ENCODE measurements around the gene SPANXA2. TPM values are rescaled to one million over a fixed set of nuclear protein-coding genes. Genes with fewer than 3 reads are reported as not detected.
"Not testable (repeated sequence)": the region's sequence is repeated elsewhere in the genome, so short reads cannot be mapped to it uniquely, and the experiment has no call there.

Gene SPANXA2
- total RNA-seq (2021) (not detected in 2 replicates), Bru-seq, nascent RNA (not detected), BruChase-seq, experiment 1, labeled RNA remaining after a 2-hour chase (not detected), BruChase-seq, experiment 2, labeled RNA remaining after a 6-hour chase (not detected)
- long read RNA-seq = 0 reads

DNA sequence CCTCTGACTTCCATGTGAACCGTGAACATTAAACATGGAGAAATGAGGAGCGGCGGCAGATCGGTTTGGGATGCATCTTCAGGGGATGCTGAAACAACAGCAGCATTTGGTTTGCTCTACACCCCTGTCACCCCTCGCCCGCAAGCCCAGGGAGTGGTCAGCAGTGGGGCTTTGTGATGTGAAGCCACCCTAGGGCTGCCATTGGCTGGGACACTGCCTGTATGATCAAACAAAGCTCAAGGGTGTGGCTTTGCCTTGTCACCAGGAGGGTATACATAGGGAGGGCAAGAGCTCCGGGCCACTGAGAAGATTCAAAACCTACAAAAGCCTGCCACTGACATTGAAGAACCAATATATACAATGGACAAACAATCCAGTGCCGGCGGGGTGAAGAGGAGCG lies at the start of gene SPANXA2:
SPANXA2 (plus strand) TSS at position 301 of the 400 bp plus-strand sequence; CDS start at position 361, 60 bp downstream.
- POLR2A ChIA-PET (ENCODE audit: low non-redundant PET); H3K4me1 ChIP-seq (ENCODE audit: insufficient read depth, low read length, poor library complexity, severe bottlenecking); DNase-seq (ENCODE audit: low spot score); H3K36me3 ChIP-seq (ENCODE audit: insufficient read depth, low read length, poor library complexity, severe bottlenecking); H3K27me3 ChIP-seq (replicated peaks; ENCODE audit: insufficient read depth, low read depth, low read length, poor library complexity); H3K4me3 ChIP-seq (ENCODE audit: low read depth, low read length, poor library complexity, severe bottlenecking); intact Hi-C loops (cut with micrococcal nuclease; ENCODE audit: unreplicated experiment); BruUV-seq (replicated peaks); H3K9me3 ChIP-seq (ENCODE audit: low read depth, low read length, poor library complexity, severe bottlenecking); CTCF ChIA-PET; H3K27ac ChIP-seq (ENCODE audit: low read depth, low read length, poor library complexity, severe bottlenecking): not testable (repeated sequence)

DNA sequence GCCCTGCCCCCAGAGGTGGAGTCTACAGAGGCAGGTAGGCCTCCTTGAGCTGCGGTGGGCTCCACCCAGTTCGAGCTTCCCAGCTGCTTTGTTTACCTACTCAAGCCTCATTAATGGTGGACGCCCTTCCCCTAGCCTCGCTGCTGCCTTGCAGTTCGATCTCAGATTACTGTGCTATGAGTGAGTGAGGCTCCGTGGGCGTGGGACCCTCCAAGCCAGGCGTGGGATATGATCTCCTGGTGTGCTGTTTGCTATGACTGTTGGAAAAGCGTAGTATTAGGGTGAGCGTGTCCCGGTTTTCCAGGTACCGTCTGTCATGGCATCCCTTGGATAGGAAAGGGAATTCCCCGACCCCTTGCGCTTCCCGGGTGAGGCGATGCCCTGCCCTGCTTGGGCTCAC lies 47.0 kb upstream of the SPANXA2 start:
- H3K27me3 ChIP-seq (replicated peaks; ENCODE audit: insufficient read depth, low read depth, low read length, poor library complexity); H3K9me3 ChIP-seq (ENCODE audit: low read depth, low read length, poor library complexity, severe bottlenecking); POLR2A ChIA-PET (ENCODE audit: low non-redundant PET); intact Hi-C loops (cut with micrococcal nuclease; ENCODE audit: unreplicated experiment); BruUV-seq (replicated peaks); H3K27ac ChIP-seq (ENCODE audit: low read depth, low read length, poor library complexity, severe bottlenecking); CTCF ChIA-PET; H3K4me3 ChIP-seq (ENCODE audit: low read depth, low read length, poor library complexity, severe bottlenecking); H3K36me3 ChIP-seq (ENCODE audit: insufficient read depth, low read length, poor library complexity, severe bottlenecking); DNase-seq (ENCODE audit: low spot score); H3K4me1 ChIP-seq (ENCODE audit: insufficient read depth, low read length, poor library complexity, severe bottlenecking): not testable (repeated sequence)

GRCh38 chrX:141584638-141585037 lies 4.9 kb upstream of the SPANXA2 start, which contains the start of gene SPANXA1:
SPANXA1 (minus strand) TSS chrX:141584738; CDS start chrX:141584678, 60 bp downstream.
- H3K4me1 ChIP-seq (ENCODE audit: insufficient read depth, low read length, poor library complexity, severe bottlenecking); CTCF ChIA-PET; H3K27me3 ChIP-seq (replicated peaks; ENCODE audit: insufficient read depth, low read depth, low read length, poor library complexity); H3K9me3 ChIP-seq (ENCODE audit: low read depth, low read length, poor library complexity, severe bottlenecking); BruUV-seq (replicated peaks); intact Hi-C loops (cut with micrococcal nuclease; ENCODE audit: unreplicated experiment); H3K27ac ChIP-seq (ENCODE audit: low read depth, low read length, poor library complexity, severe bottlenecking); POLR2A ChIA-PET (ENCODE audit: low non-redundant PET); DNase-seq (ENCODE audit: low spot score); H3K36me3 ChIP-seq (ENCODE audit: insufficient read depth, low read length, poor library complexity, severe bottlenecking); H3K4me3 ChIP-seq (ENCODE audit: low read depth, low read length, poor library complexity, severe bottlenecking): not testable (repeated sequence)

DNA sequence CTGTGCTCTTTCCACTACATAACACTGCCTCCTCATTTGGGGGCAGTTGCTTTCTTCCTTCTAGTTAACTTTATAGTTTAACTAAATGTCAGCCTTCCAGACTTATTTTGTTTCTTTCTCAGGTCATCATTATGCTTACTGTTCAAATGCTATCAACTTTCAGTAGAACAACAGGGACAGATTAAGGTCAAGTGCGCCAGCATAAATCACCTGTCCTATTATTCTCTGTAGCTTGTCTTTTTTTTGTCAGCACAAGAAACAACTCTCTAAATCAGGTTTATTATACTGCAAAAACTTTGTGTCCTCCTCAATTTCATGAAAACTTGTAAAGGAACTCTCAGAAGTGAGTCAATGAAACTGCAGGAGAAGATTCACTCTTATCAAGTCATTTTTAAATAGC lies 19.6 kb downstream of the SPANXA2 start:
- no peaks in the 10 kb centered on the region for H3K4me1 ChIP-seq (ENCODE audit: insufficient read depth, low read length, poor library complexity, severe bottlenecking)
- TF ChIP-seq, protein P1, sequence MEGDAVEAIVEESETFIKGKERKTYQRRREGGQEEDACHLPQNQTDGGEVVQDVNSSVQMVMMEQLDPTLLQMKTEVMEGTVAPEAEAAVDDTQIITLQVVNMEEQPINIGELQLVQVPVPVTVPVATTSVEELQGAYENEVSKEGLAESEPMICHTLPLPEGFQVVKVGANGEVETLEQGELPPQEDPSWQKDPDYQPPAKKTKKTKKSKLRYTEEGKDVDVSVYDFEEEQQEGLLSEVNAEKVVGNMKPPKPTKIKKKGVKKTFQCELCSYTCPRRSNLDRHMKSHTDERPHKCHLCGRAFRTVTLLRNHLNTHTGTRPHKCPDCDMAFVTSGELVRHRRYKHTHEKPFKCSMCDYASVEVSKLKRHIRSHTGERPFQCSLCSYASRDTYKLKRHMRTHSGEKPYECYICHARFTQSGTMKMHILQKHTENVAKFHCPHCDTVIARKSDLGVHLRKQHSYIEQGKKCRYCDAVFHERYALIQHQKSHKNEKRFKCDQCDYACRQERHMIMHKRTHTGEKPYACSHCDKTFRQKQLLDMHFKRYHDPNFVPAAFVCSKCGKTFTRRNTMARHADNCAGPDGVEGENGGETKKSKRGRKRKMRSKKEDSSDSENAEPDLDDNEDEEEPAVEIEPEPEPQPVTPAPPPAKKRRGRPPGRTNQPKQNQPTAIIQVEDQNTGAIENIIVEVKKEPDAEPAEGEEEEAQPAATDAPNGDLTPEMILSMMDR (conservative IDR thresholded peaks at IDR 0.05; ENCODE audit: low read depth, low read length) = no peak
- TF ChIP-seq EZH2 (IDR thresholded peaks at IDR 0.05; ENCODE audit: borderline replicate concordance, low read depth, low read length, poor library complexity, severe bottlenecking) = no peak
- H3K36me3 ChIP-seq (ENCODE audit: insufficient read depth, low read length, poor library complexity, severe bottlenecking) = no peaks in the 10 kb centered on the region
- no peak overlapping the region for H3K27ac ChIP-seq (ENCODE audit: low read depth, low read length, poor library complexity, severe bottlenecking)
- peaks cover 9% of the 10 kb centered on the region for H3K9me3 ChIP-seq (ENCODE audit: low read depth, low read length, poor library complexity, severe bottlenecking)
- no peak overlapping the region for H3K4me3 ChIP-seq (ENCODE audit: low read depth, low read length, poor library complexity, severe bottlenecking)
- POLR2A ChIA-PET (ENCODE audit: low non-redundant PET) = no interaction called here
- intact Hi-C loops (cut with micrococcal nuclease; ENCODE audit: unreplicated experiment) = no loop called here
- CTCF ChIA-PET = no interaction called here
- no peaks in the 10 kb centered on the region for H3K27me3 ChIP-seq (replicated peaks; ENCODE audit: insufficient read depth, low read depth, low read length, poor library complexity)
- no peak for DNase-seq (ENCODE audit: low spot score)
- BruUV-seq (replicated peaks) = no TSS peak

GRCh38 chrX:141619336-141619735 lies 29.8 kb downstream of the SPANXA2 start:
- Histone ChIP-seq H3K9me3 (ENCODE audit: low read depth, low read length, poor library complexity, severe bottlenecking) (no peaks in the 10 kb centered on the region), H3K27me3 (replicated peaks; ENCODE audit: insufficient read depth, low read depth, low read length, poor library complexity) (no peaks in the 10 kb centered on the region), H3K4me1 (ENCODE audit: insufficient read depth, low read length, poor library complexity, severe bottlenecking) (no peaks in the 10 kb centered on the region), H3K36me3 (ENCODE audit: insufficient read depth, low read length, poor library complexity, severe bottlenecking) (no peaks in the 10 kb centered on the region), H3K4me3 (ENCODE audit: low read depth, low read length, poor library complexity, severe bottlenecking) (no peak overlapping the region), H3K27ac (ENCODE audit: low read depth, low read length, poor library complexity, severe bottlenecking) (no peak overlapping the region)
- DNase-seq (ENCODE audit: low spot score) = no peak
- no TSS peak for BruUV-seq (replicated peaks)
- intact Hi-C loops (cut with micrococcal nuclease; ENCODE audit: unreplicated experiment) = no loop called here
- TF ChIP-seq, protein P1 (conservative IDR thresholded peaks at IDR 0.05; ENCODE audit: low read depth, low read length) = no peak
- TF ChIP-seq EZH2 (IDR thresholded peaks at IDR 0.05; ENCODE audit: borderline replicate concordance, low read depth, low read length, poor library complexity, severe bottlenecking) = no peak
- POLR2A ChIA-PET (ENCODE audit: low non-redundant PET) = no interaction called here
- CTCF ChIA-PET = no interaction called here
